AG10803 (cell line): ENCODE measurements around the gene GCSH.

ENCODE experiments used
- DNase-seq: peaks from one replicate; pipeline ENCODE4 v3.0.0; 2010; ENCODE audit warnings: low read depth
- H3K4me3 ChIP-seq: 2 replicates; pipeline ENCODE4 v1.5.1; 2011; ENCODE audit warnings: mild to moderate bottlenecking, low read length, control low read depth
- TF ChIP-seq, protein P1 (sequence below): conservative IDR thresholded peaks from 2 replicates; pipeline ENCODE4 v1.5.1; 2011; ENCODE audit warnings: mild to moderate bottlenecking, low read length, control low read depth, inconsistent platforms

The GCSH gene

DNA sequence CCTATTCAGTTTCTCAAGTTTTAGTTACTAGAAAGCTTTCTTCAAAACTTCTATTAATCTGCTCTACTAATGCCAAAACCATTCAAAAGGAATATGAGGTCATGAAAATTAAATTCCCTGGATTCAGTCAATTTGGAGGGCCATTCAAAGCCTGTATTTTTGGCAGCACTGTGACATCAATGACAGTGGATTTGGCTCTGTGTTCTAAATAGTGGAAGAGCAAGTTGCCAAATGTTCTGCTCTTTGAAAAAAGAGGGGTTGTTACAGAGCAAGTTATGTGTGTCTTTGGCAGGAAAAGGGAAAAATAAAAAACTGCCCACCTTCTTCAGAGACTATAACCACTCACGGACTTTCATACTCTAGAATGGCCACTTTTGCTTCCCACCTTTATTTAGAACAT, 16.0 kb downstream of the GCSH start:
- DNase-seq, result no peak
- TF ChIP-seq, protein P1, sequence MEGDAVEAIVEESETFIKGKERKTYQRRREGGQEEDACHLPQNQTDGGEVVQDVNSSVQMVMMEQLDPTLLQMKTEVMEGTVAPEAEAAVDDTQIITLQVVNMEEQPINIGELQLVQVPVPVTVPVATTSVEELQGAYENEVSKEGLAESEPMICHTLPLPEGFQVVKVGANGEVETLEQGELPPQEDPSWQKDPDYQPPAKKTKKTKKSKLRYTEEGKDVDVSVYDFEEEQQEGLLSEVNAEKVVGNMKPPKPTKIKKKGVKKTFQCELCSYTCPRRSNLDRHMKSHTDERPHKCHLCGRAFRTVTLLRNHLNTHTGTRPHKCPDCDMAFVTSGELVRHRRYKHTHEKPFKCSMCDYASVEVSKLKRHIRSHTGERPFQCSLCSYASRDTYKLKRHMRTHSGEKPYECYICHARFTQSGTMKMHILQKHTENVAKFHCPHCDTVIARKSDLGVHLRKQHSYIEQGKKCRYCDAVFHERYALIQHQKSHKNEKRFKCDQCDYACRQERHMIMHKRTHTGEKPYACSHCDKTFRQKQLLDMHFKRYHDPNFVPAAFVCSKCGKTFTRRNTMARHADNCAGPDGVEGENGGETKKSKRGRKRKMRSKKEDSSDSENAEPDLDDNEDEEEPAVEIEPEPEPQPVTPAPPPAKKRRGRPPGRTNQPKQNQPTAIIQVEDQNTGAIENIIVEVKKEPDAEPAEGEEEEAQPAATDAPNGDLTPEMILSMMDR, result no peak
- H3K4me3 ChIP-seq, result no peak overlapping the region

GRCh38 chr16:81077076-81077940, 18.9 kb downstream of the GCSH start, which contains the start of gene C16orf46:
Gene C16orf46, minus strand, starts transcription at chr16:81077238. Its CDS starts 13,283 bp downstream, at chr16:81063955.
- TF ChIP-seq, protein P1, result no peak
- H3K4me3 ChIP-seq, result peak within 1 kb of the TSS; percentile 93
- peak; percentile 94 for DNase-seq

DNA sequence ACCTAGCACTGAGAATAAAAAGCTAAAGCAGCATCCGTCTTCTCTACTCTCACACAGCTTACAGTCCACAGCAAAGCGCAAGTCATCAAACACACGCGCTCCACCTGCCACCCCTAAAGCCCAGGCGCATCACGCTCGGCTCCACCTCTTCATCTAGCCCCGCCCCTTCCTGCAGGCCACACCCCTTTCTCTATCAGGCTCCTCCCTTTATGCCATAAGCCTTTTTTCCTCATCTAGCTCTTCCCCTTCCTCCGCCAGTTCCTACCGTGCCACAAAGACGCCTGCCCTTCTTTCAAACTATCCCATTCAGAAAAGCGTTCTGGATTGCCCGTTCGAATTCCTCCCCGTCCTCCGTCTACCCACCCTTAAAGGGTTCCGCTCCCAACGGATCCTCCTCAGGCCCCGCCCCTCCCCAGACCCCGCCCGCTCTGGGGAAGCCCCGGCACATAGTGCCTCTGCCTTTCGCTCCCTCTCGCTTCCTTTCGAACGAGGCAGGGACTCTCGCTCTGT, 19.6 kb downstream of the GCSH start:
- DNase-seq, result peak; percentile 73
- TF ChIP-seq, protein P1, result no peak
- peak overlapping the region; percentile 93 for H3K4me3 ChIP-seq

GRCh38 chr16:81073560-81074330, 22.4 kb downstream of the GCSH start:
- DNase-seq, result no peak
- TF ChIP-seq, protein P1, result no peak
- no peak overlapping the region for H3K4me3 ChIP-seq

GRCh38 chr16:81071805-81072204, 24.4 kb downstream of the GCSH start:
- TF ChIP-seq, protein P1, result no peak
- H3K4me3 ChIP-seq, result no peak overlapping the region
- DNase-seq, result no peak

DNA sequence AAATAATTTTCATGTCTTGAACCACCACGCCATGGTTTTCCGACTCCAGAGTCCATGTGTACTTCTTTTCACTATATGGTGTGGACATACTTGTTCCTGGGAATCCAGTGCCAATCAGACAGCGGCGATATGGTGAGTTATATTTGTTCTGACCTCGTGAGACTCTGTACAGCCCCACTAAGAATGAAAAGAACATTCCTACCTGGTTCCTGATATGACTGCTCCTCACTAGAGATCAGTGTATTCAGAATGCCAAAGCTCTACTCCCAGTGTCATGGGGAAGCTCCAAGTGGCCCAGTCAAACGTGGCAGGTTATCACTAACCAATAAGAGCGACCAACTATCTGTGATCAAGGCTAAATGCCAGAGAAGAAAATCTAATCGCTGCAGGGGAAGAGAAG, 25.2 kb downstream of the GCSH start:
- DNase-seq, result no peak
- H3K4me3 ChIP-seq, result no peak overlapping the region
- TF ChIP-seq, protein P1, result no peak
